ENCODE data around the gene TMEM252. TPM values are rescaled to one million over a fixed set of nuclear protein-coding genes. Genes with fewer than 3 reads are reported as not detected.

TMEM252 gene, protein sequence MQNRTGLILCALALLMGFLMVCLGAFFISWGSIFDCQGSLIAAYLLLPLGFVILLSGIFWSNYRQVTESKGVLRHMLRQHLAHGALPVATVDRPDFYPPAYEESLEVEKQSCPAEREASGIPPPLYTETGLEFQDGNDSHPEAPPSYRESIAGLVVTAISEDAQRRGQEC
- not detected for total RNA-seq

DNA sequence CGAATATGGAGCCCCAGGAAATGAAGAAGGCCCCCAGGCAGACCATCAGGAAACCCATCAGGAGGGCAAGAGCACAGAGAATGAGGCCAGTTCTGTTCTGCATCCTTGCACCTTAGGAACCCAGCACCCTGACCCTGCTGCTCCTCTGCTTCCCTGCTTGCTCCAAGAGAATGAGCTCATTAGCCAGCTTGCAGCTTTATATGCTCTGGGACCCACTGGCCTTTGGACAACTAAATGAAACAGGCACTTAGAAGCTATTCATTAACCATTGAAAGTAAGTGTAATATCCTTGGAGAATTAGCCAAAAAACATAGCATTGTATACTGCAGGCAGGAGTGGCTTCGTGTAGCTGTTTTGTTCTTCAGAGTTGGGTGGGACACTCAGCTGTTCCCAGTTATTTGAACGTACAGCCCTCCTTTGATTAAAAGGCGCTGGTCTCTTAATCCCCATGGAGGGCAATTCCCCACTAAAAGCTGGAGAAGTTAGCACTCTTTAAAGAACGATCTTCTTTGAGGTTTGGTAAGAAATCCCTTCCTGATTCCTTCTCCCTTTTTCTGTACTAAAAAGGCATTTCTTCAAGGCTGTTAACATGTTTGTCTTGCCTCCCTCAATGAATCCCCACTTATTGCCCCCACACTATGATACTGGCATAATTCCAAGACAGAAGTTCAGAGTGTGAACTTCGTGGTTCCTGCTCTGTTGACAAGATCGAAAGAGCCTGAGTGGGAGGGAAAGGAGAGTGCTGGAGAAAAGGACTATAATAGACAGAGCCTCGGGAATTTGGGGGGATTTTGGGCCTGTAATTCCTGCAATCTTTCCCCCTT lies at the start of gene TMEM252:
TSS of gene TMEM252 (minus strand) at position 172 of the 824 bp plus-strand sequence. CDS start at position 103, 69 bp downstream.
- H3K36me3 ChIP-seq = no peaks in the 10 kb centered on the region
- H3K9me3 ChIP-seq = no peaks in the 10 kb centered on the region
- no peak within 1 kb of the TSS for H3K4me3 ChIP-seq
- H3K4me1 ChIP-seq = peaks cover 0 to 17% (median 2%) of the 10 kb centered on the region in 4 donors
- peak within 1 kb of the TSS in 2 of 4 donors; percentile 24 to 39 for H3K27ac ChIP-seq
- TF ChIP-seq EP300 (IDR thresholded peaks at IDR 0.05) = no peak
- TF ChIP-seq, protein P1, sequence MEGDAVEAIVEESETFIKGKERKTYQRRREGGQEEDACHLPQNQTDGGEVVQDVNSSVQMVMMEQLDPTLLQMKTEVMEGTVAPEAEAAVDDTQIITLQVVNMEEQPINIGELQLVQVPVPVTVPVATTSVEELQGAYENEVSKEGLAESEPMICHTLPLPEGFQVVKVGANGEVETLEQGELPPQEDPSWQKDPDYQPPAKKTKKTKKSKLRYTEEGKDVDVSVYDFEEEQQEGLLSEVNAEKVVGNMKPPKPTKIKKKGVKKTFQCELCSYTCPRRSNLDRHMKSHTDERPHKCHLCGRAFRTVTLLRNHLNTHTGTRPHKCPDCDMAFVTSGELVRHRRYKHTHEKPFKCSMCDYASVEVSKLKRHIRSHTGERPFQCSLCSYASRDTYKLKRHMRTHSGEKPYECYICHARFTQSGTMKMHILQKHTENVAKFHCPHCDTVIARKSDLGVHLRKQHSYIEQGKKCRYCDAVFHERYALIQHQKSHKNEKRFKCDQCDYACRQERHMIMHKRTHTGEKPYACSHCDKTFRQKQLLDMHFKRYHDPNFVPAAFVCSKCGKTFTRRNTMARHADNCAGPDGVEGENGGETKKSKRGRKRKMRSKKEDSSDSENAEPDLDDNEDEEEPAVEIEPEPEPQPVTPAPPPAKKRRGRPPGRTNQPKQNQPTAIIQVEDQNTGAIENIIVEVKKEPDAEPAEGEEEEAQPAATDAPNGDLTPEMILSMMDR (IDR thresholded peaks at IDR 0.05) = no peak
- TF ChIP-seq POLR2A (IDR thresholded peaks at IDR 0.05) = no peak
- DNase-seq (ENCODE audit: low spot score in 2 of 2) = no peak
- no peaks in the 10 kb centered on the region for H3K27me3 ChIP-seq
- 20 to 23% methylated on average over 8 of the region's 8 CpGs for WGBS, 2 donors

DNA sequence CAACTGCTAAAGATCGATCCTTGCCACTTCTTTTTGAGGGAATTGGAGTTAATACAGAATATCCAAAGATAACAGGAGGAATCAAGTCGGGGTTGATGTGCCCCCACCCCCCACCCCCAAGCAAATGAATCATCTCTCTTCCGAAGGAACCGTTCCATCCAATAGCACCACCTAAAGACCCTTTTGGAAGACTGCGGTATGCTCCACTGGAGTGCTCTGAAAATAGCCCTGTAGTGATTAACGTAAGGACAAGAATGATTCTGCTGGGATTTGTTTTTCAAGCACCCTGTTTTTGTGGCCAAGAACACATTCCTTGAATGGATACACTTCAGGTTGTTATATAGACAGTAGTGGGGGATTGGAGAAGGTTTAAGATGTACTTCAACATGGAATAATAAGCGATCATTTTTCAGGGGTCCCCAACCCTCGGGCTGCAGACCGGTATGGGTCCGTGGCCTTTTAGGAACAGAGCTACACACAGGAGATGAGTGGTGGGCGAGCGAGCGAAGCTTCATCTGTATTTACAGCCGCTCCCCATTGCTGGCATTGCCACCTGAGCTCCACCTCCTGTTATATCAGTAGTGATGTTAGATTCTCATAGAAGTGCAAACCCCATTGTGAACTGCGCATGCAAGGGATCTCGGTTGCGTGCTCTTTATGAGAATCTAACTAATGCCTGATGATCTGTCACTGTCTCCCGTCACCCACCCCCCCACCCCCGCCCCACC lies 44.5 kb upstream of the TMEM252 start:
- WGBS, 2 donors = 79 to 80% methylated on average over 19 of the region's 19 CpGs
- H3K27ac ChIP-seq = no peak overlapping the region
- H3K4me3 ChIP-seq = no peak overlapping the region
- H3K9me3 ChIP-seq = peaks cover 0 to 11% (median 2%) of the 10 kb centered on the region in 4 donors
- H3K36me3 ChIP-seq = no peaks in the 10 kb centered on the region
- DNase-seq (ENCODE audit: low spot score in 2 of 2) = no peak
- peaks cover 0 to 6% (median 0%) of the 10 kb centered on the region in 4 donors for H3K4me1 ChIP-seq
- H3K27me3 ChIP-seq = no peaks in the 10 kb centered on the region
- TF ChIP-seq, protein P1 (IDR thresholded peaks at IDR 0.05) = no peak
- TF ChIP-seq EP300 (IDR thresholded peaks at IDR 0.05) (no peak), POLR2A (IDR thresholded peaks at IDR 0.05) (no peak)

DNA sequence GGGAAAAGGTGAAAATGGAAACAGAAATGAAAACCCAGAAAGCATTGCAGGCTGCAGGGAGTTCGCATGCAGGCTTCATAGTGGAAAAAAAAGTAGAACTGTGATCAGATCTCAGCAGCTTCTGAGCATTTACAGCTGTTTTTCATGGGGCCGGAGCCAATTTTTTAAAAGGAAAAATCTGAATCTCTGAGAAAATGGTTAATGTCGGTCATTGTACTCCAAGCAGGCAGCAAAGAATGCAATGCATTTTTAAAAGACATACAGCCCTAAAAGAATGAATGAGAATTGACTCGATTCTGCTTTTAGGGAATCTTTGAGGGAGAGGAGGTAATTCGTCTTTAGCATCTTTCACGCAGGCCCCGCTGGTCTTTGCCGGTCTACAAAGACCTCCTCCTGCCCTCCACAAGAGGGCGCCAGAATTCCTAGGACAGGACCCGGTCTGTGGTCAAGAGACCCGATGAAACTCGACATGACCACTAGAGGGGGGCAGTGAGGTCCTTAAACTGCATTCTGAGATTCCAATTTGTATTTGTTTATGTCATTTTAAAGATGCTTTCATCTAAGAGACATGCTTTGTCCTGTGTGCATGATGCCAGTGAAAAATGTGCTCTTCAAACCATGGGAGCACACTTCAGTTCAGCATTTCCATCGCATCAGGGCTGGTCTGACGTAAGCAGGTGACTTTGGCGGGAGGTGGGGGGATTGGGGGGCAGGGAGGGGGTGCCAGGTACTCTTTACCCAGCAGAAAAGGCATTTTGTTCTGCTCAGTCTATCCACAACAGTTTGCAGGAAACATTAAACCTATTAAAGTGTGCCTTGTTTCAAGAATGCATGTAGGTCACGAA lies 43.7 kb upstream of the TMEM252 start:
- TF ChIP-seq, protein P1 (IDR thresholded peaks at IDR 0.05) = peak; percentile 82 to 99 (median 89)
- TF ChIP-seq POLR2A (IDR thresholded peaks at IDR 0.05) = no peak
- TF ChIP-seq EP300 (IDR thresholded peaks at IDR 0.05) = no peak
- peak; percentile 49 to 68 for DNase-seq (ENCODE audit: low spot score in 2 of 2)
- 23% methylated on average over 16 of the region's 16 CpGs for WGBS, 2 donors
- Histone ChIP-seq H3K27ac (no peak overlapping the region), H3K4me3 (no peak overlapping the region), H3K4me1 (peaks cover 0 to 6% (median 0%) of the 10 kb centered on the region in 4 donors), H3K9me3 (peaks cover 0 to 11% (median 2%) of the 10 kb centered on the region in 4 donors), H3K36me3 (no peaks in the 10 kb centered on the region), H3K27me3 (no peaks in the 10 kb centered on the region)

DNA sequence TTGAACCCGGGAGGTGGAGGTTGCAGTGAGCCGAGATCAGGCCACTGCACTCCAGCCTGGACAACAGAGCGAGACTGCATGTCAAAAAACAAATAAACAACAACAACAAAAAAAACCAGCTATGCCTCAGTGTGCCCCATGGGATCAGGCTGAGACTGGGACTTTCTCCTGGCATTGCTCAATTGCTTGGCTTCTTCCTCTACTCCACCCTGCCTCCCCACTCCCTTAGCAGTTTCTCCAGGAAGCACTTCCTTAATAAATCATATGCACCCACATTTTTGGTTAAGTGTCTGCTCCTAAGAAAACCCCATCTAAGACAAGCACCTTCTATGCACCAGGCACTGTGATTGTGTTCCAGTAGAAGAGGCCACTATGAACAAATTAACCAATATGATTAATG lies 41.0 kb upstream of the TMEM252 start:
- peaks cover 0 to 6% (median 0%) of the 10 kb centered on the region in 4 donors for H3K4me1 ChIP-seq
- H3K9me3 ChIP-seq = no peaks in the 10 kb centered on the region
- H3K27ac ChIP-seq = no peak overlapping the region
- H3K36me3 ChIP-seq = no peaks in the 10 kb centered on the region
- H3K4me3 ChIP-seq = no peak overlapping the region
- H3K27me3 ChIP-seq = no peaks in the 10 kb centered on the region
- no peak for DNase-seq (ENCODE audit: low spot score in 2 of 2)
- TF ChIP-seq POLR2A (IDR thresholded peaks at IDR 0.05) (no peak), EP300 (IDR thresholded peaks at IDR 0.05) (no peak)
- TF ChIP-seq, protein P1 (IDR thresholded peaks at IDR 0.05) = no peak
- WGBS, 2 donors = 87 to 92% methylated on average over 3 of the region's 3 CpGs

All from tibial nerve (tissue), 4 donors.